Panc1 (cell line): ENCODE data around the gene ZNF804B.

ENCODE experiments used
- POLR2AphosphoS5 ChIP-seq: IDR thresholded peaks from 2 replicates; pipeline ENCODE4 v1.6.1; 2012; ENCODE audit warnings: mild to moderate bottlenecking, low read depth, low read length, moderate library complexity
- REST ChIP-seq, 2 experiments: IDR thresholded peaks; 2 replicates each; pipeline ENCODE4 v1.6.1; 2011 to 2012; ENCODE audit warnings: low read depth in 2 of 2, control low read depth in 1 of 2, low read length in 1 of 2, mild to moderate bottlenecking in 1 of 2, moderate library complexity in 1 of 2; ENCODE audit not compliant: insufficient read depth in 1 of 2
- TF ChIP-seq, protein P1 (sequence below): fragments of 450-650 bp; IDR thresholded peaks from 2 replicates; pipeline ENCODE4 v1.5.1; 2017; ENCODE audit warnings: mild to moderate bottlenecking

- TF ChIP-seq, protein P1, sequence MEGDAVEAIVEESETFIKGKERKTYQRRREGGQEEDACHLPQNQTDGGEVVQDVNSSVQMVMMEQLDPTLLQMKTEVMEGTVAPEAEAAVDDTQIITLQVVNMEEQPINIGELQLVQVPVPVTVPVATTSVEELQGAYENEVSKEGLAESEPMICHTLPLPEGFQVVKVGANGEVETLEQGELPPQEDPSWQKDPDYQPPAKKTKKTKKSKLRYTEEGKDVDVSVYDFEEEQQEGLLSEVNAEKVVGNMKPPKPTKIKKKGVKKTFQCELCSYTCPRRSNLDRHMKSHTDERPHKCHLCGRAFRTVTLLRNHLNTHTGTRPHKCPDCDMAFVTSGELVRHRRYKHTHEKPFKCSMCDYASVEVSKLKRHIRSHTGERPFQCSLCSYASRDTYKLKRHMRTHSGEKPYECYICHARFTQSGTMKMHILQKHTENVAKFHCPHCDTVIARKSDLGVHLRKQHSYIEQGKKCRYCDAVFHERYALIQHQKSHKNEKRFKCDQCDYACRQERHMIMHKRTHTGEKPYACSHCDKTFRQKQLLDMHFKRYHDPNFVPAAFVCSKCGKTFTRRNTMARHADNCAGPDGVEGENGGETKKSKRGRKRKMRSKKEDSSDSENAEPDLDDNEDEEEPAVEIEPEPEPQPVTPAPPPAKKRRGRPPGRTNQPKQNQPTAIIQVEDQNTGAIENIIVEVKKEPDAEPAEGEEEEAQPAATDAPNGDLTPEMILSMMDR = no peak
- TF ChIP-seq POLR2AphosphoS5 (no peak), REST (IDR thresholded peaks at IDR 0.05; ENCODE audit: insufficient read depth in 1 of 2, low read depth in 2 of 2, low read length in 1 of 2) (no peak)
Measured at GRCh38 chr7:88866265-88866863, 106.9 kb downstream of the ZNF804B start.
